NCI-H146 (cell line): ENCODE results near the gene ARHGEF26.
A peak's percentile ranks its signal among the peaks of the same experiment; 100 is the strongest.

Experiments used
- DNase-seq: peaks from one replicate; lab custom pipeline; 2025; lab: John Stamatoyannopoulos, UW

ARHGEF26 gene

DNA sequence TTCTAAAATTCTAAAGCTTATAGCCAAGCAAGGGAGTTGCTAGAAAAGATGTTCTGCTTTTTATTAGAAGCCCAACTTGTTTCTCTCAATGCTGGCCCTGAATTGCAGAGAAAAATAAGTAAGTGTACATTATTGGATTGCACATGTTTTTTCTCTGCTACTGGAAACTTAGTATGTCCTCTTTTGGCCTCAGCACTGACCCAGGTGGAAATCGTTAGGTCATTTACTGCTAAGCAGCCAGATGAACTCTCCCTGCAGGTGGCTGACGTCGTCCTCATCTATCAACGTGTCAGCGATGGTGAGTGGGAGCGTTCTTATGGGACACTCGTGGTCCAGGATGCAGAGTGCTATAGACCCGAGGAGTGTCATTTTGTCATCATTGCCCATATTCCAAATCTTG, 133.3 kb downstream of the ARHGEF26 start:
- DNase-seq: no peak

- DNase-seq: no peak
Observed at GRCh38 chr3:154273381-154273780, 152.2 kb downstream of the ARHGEF26 start.

DNA sequence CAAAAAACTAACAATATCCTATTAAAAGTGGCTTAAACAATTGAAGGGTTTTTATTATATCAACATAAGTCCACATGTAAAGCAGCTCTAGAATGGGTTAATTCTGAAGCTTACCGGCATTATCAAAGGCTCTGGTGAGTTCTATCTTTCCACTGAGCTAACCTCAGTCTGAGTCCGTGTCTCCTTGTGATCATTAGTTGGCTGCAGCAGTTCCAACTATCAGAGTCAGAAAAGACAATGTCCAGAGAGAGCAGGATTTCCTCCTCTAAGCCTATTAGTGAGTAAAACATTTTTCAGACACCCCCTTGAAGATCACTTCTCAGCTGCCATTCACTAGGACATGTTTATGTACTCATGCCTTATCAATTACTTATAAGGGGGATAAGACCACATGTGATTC, 153.2 kb downstream of the ARHGEF26 start:
- DNase-seq: no peak

GRCh38 chr3:154275292-154275691, 154.1 kb downstream of the ARHGEF26 start:
- DNase-seq: no peak

DNA sequence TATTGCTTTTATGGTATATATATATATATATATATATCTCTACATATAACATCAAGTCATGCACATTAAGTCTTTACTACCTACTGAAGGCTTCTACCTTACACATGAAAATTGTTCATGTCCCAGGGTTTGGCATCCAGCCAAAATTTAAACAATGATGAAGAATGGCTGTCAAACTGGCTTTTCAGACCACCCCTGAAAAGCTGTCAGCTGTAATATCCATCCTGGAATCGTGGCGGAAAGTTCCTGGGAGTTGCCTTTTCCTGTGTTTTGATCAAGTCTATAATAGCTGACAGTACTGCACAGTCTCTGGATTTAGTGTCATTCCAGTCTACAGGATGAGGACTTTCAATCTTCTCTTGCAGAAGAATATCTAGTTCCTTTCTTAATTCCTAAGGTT, 154.8 kb downstream of the ARHGEF26 start:
- peak; percentile 41 for DNase-seq

- no peak for DNase-seq
Observed at GRCh38 chr3:154280161-154280560, 159.0 kb downstream of the ARHGEF26 start.

- no peak for DNase-seq
Observed at GRCh38 chr3:154285221-154285620, 164.0 kb downstream of the ARHGEF26 start.

DNA sequence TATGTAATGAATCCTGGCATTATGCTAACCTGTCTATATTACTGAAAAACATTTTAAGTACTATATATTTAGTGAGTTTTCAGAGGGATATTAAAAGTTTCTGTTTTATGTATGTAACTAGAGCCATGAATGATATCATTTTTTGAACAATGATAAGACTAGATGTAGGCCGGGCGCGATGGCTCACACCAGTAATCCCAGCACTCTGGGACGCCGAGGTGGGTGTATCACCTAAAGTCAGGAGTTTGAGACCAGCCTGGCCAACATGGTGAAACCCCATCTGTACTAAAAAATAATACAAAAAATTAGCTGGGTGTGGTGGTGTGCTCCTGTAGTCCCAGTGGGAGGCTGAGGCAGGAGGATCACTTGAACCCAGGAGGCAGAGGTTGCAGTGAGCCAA, 169.0 kb downstream of the ARHGEF26 start:
- DNase-seq: no peak

GRCh38 chr3:154294016-154294415, 172.8 kb downstream of the ARHGEF26 start:
- DNase-seq: no peak

- DNase-seq: no peak
Observed at GRCh38 chr3:154301561-154301960, 180.4 kb downstream of the ARHGEF26 start.

GRCh38 chr3:154304116-154304786, 183.1 kb downstream of the ARHGEF26 start:
- DNase-seq: no peak

GRCh38 chr3:154304936-154305335, 183.7 kb downstream of the ARHGEF26 start:
- DNase-seq: no peak

- no peak for DNase-seq
Observed at GRCh38 chr3:154307363-154307762, 186.2 kb downstream of the ARHGEF26 start.
